ENCODE results near the gene ZNF296.

Gene ZNF296

GRCh38 chr19:45079063-45079910 is 3.0 kb upstream of the ZNF296 start, which contains the start of gene GEMIN7:
GEMIN7 (plus strand) TSS chr19:45079260; CDS start chr19:45090115, 10,855 bp downstream.
- peak; percentile 85 for DNase-seq

- DNase-seq = no peak
Observed at GRCh38 chr19:45078390-45079062, 2.2 kb upstream of the ZNF296 start.

GRCh38 chr19:45076851-45077730 is 813 bp upstream of the ZNF296 start:
- DNase-seq = no peak

GRCh38 chr19:45075301-45076028 is 813 bp downstream of the ZNF296 start:
- DNase-seq = peak; percentile 86

- DNase-seq = no peak
Observed at GRCh38 chr19:45074744-45075300, 1.5 kb downstream of the ZNF296 start.

GRCh38 chr19:45071969-45072790 is 4.1 kb downstream of the ZNF296 start:
- no peak for DNase-seq

- DNase-seq = no peak
Observed at GRCh38 chr19:45071545-45071938, 4.7 kb downstream of the ZNF296 start.

GRCh38 chr19:45070861-45071544 is 5.3 kb downstream of the ZNF296 start:
- DNase-seq = no peak

- DNase-seq = no peak
Observed at GRCh38 chr19:45070214-45070613, 6.1 kb downstream of the ZNF296 start.

GRCh38 chr19:45069056-45069455 is 7.2 kb downstream of the ZNF296 start:
- no peak for DNase-seq

- no peak for DNase-seq
Observed at GRCh38 chr19:45068041-45068440, 8.2 kb downstream of the ZNF296 start.

- no peak for DNase-seq
Observed at GRCh38 chr19:45066921-45067661, 9.2 kb downstream of the ZNF296 start.

GRCh38 chr19:45063851-45064801 is 12.2 kb downstream of the ZNF296 start:
- DNase-seq = no peak

- no peak for DNase-seq
Observed at GRCh38 chr19:45061965-45062364, 14.3 kb downstream of the ZNF296 start.

- peak; percentile 71 for DNase-seq
Observed at GRCh38 chr19:45059258-45059965, 16.9 kb downstream of the ZNF296 start.

- DNase-seq = no peak
Observed at GRCh38 chr19:45058622-45059159, 17.6 kb downstream of the ZNF296 start.

GRCh38 chr19:45057444-45057843 is 18.8 kb downstream of the ZNF296 start:
- DNase-seq = no peak

GRCh38 chr19:45056831-45057230 is 19.4 kb downstream of the ZNF296 start:
- DNase-seq = no peak
